CD4-positive, alpha-beta T cell treated with Interleukin-10 for 1 hour (primary cell): ENCODE data around the gene FCGR3A.
"Not testable (repeated sequence)": the region's sequence is repeated elsewhere in the genome, so short reads cannot be mapped to it uniquely, and the experiment has no call there.

Experiments
- DNase-seq: peaks from one replicate; pipeline ENCODE4 v3.0.0-alpha.2; 2020

FCGR3A gene

DNA sequence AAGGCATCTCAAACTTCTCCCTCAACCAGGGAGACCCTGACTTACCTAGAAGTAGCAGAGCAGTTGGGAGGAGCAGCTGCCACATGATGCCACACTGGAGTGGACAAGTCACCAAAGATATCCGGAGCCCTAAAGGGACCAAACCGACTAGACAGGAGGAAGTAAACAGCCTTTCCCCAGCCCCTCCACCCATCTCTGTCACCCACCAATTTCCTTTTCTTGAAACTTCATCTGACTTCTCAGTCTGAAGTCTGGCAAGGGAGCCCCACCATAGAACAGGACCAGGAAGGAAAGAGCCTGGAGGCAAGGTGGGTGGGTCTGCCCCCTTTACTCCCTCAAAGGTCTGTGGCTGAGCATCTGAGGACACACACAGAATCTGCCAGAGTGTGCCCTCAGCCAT is at the start of gene FCGR3A:
Gene FCGR3A (minus strand): TSS at position 167 of the 400 bp plus-strand sequence. CDS start 82 bp downstream, at position 85.
- peak; percentile 32 for DNase-seq

GRCh38 chr1:161597077-161597476 is 47.5 kb upstream of the FCGR3A start:
- DNase-seq = not testable (repeated sequence)

DNA sequence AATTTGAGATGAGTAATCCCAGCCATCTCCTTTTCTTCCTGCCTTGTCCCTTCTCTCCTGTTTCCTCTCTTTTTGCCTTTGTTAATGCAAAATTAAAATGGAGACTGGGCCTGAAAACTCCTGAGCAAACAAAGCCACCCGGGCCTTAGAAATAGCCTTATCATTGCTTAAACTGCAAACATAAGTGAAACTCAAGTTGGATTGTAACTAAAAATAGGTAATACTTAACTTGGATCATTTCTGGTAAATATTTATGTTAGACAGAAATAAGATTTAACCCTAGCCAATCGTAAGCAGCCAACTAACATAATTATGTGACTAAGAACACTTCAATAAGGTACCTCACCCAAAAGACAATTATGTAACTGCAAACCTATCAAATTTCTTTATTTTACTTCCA is 46.0 kb upstream of the FCGR3A start:
- not testable (repeated sequence) for DNase-seq

- not testable (repeated sequence) for DNase-seq
These were observed 45.6 kb upstream of the FCGR3A start for GRCh38 chr1:161595173-161595572.

GRCh38 chr1:161594269-161594984 is 44.8 kb upstream of the FCGR3A start:
- DNase-seq = not testable (repeated sequence)

- DNase-seq = not testable (repeated sequence)
These were observed 43.6 kb upstream of the FCGR3A start for GRCh38 chr1:161593092-161593755.

- not testable (repeated sequence) for DNase-seq
These were observed 43.0 kb upstream of the FCGR3A start for GRCh38 chr1:161592586-161592985.

- DNase-seq = not testable (repeated sequence)
These were observed 40.3 kb upstream of the FCGR3A start for GRCh38 chr1:161589920-161590319.

GRCh38 chr1:161589365-161589764 is 39.7 kb upstream of the FCGR3A start:
- not testable (repeated sequence) for DNase-seq

GRCh38 chr1:161588596-161588995 is 39.0 kb upstream of the FCGR3A start:
- DNase-seq = not testable (repeated sequence)

DNA sequence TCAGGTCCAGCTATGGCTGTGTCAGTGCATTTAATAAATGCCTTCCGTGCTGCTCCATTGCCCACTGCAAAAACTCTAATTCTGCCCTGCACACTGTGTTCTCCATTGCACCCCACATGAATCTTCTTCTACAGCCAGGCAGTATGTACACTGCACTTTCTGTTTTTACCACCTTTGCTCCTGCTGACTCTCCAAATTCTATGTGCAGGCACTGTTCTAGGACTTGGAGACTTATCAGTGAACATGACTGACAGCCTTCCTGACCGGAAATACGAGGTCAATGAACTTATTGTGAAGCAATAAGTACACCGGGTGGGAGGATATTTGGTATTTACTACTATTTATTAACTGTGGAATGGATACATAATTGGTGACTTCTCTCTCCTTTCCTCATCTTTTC is 33.3 kb upstream of the FCGR3A start:
- not testable (repeated sequence) for DNase-seq

GRCh38 chr1:161580879-161581537 is 31.4 kb upstream of the FCGR3A start:
- DNase-seq = not testable (repeated sequence)

DNA sequence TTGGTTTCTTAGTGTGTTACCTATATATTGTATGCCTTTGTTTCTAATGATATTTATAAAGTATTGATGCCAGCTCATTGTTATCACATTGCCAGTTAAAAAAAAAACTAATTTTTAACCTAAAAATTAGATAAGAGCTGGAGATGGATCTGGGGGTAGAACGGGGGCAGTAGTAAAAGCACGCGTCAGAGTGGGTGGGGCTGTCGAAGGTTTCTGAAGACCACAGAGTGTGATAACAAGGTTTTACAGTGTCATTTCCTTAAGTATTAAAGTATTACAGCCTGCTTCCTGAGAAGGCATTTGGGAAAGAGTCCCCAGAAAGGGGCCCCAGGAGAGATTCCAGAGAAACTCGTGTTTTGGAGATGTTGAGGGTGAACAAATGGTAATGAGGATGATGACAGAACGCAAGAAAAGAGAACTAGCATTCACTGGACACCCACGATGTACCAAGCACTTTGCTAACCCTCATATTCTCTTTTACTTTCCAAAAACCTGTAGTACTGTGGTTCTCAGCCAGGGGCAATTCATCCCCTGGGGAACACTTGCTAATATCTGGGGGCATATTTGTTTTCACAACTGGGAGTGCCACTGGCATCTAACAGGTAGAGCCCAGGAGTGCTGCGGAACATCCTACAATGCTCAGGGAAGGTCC is 30.4 kb upstream of the FCGR3A start:
- not testable (repeated sequence) for DNase-seq

- not testable (repeated sequence) for DNase-seq
These were observed 27.1 kb upstream of the FCGR3A start for GRCh38 chr1:161576676-161577075.

GRCh38 chr1:161571703-161572102 is 22.1 kb upstream of the FCGR3A start:
- DNase-seq = not testable (repeated sequence)

DNA sequence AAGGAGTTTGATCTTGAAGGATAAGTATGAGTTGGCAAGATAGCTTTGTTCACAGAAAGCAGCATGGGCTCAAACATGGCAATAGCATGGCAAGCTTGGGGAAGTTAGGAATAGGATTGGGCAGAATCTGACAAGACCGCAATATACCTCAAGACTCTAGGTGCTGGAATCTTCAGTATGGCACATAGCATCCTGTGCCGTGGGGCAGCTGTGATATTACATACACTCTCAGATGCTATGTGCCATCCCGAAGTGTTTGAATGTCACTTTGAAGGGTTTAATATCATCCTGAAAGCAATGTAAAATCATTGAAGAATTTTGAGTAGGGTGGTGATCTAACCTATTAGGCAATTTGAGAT is 17.0 kb upstream of the FCGR3A start:
- DNase-seq = not testable (repeated sequence)

GRCh38 chr1:161563522-161563921 is 13.9 kb upstream of the FCGR3A start:
- not testable (repeated sequence) for DNase-seq

GRCh38 chr1:161562441-161562840 is 12.8 kb upstream of the FCGR3A start:
- not testable (repeated sequence) for DNase-seq

DNA sequence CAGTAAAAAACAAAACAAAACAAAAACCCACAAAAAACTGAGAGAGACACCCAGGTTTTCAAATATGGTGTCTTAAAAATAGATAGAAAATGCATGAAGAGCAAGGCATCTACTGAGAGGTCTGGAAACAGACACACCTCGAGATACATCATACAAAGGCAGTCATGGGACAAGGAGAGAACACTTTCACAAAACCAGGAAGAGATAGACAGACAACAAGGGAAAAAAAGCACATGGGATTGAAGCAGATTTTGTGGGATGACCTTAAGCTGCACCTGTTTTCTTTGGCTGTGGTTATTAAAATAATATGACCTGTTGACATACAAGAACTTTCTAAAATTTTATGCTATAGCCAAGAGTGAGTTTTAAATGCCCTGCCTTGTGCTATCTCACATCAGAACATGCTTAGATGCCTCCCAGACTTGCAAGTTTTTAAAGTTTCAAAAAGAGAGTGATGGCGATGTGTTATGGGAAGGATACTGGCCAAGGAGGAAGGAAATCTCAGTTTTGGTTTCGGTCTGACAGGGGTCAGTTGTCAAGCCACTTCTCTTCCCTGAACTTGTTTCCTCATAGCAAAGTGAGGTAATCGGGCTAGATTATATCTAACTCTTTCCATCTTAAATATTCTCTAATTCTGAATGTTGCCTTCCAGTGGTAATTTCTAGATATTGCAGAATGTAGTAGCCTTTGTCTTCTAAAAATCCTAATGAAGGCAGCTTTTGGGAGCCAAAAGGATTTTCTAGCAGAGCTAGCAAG is 11.5 kb upstream of the FCGR3A start:
- peak; percentile 44 for DNase-seq

- not testable (repeated sequence) for DNase-seq
These were observed 8.2 kb upstream of the FCGR3A start for GRCh38 chr1:161557506-161558450.

- not testable (repeated sequence) for DNase-seq
These were observed 7.4 kb upstream of the FCGR3A start for GRCh38 chr1:161556990-161557389.
